Kidney (tissue), 14 donors: ENCODE measurements around the gene UAP1L1. TPM values are rescaled to one million over a fixed set of nuclear protein-coding genes. Genes with fewer than 3 reads are reported as not detected.

ENCODE experiments used
- DNase-seq, 5 donors: peaks; one replicate each; pipeline ENCODE4 v3.0.0-alpha.2; 2013 to 2020
- FAIRE-seq: peaks from 2 replicates; lab custom pipeline; 2012; peaks lifted over from hg19 to GRCh38; lab: Jason Lieb, UNC
- H3K27ac ChIP-seq, 2 donors: one replicate each; pipeline ENCODE4 v1.7.0; 2013; ENCODE audit warnings: low read depth in 2 of 2, low read length in 2 of 2, inconsistent platforms in 1 of 2
- H3K27me3 ChIP-seq: one replicate; pipeline ENCODE4 v1.7.1; 2013; ENCODE audit warnings: low read length, inconsistent platforms; ENCODE audit not compliant: control insufficient read depth, insufficient read depth
- H3K36me3 ChIP-seq, 3 donors: one replicate each; pipeline versions ENCODE4 v1.7.0 to v1.7.1; 2013; ENCODE audit warnings: low read length in 3 of 3, control low read depth in 1 of 3, inconsistent platforms in 1 of 3; ENCODE audit not compliant: insufficient read depth in 3 of 3, control insufficient read depth in 2 of 3
- H3K4me1 ChIP-seq, 3 donors: one replicate each; pipeline versions ENCODE4 v1.7.0 to v1.7.1; 2013; ENCODE audit warnings: low read length in 3 of 3, inconsistent platforms in 1 of 3, low read depth in 1 of 3; ENCODE audit not compliant: control insufficient read depth in 2 of 3, insufficient read depth in 2 of 3
- H3K4me3 ChIP-seq, 3 donors: one replicate each; pipeline versions ENCODE4 v1.7.0 to v1.8.1; 2013; ENCODE audit warnings: low read length in 3 of 3, control low read depth in 1 of 3, inconsistent platforms in 1 of 3
- H3K9ac ChIP-seq, 3 donors: one replicate each; pipeline versions ENCODE4 v1.7.0 to v1.7.1; 2013; ENCODE audit warnings: low read length in 3 of 3, control low read depth in 1 of 3, inconsistent platforms in 1 of 3
- H3K9me3 ChIP-seq, 3 donors: one replicate each; pipeline versions ENCODE4 v1.7.0 to v1.7.1; 2013; ENCODE audit warnings: low read length in 3 of 3, control low read depth in 1 of 3, inconsistent platforms in 1 of 3; ENCODE audit not compliant: control insufficient read depth in 2 of 3, insufficient read depth in 1 of 3
- intact Hi-C: fragments of 100-400 bp; cut with DNase I; formaldehyde crosslinking; loops from one replicate; pipeline ENCODE4 v1.11.1; 2022
- polyA plus RNA-seq: library from polyadenylated mRNA; stranded (reverse); fragments of 350-450 nt; fragmentation: Illumina TruSeq; extraction: RNeasy Lipid Tissue Mini Kit (QIAGEN cat#74804); gene quantifications from one replicate; pipeline ENCODE4 v1.2.3, GENCODE V29; 2014; ENCODE audit warnings: low read depth, low replicate concordance; ENCODE audit not compliant: insufficient read depth
- total RNA-seq: library from RNA; stranded (reverse); fragmentation: NEBNext Ultra II Directional; extraction: Animal tissue kit (Norgen Biotek cat#: 25700); gene quantifications from one replicate; pipeline ENCODE4 v1.2.1, GENCODE V29; 2021
- TF ChIP-seq, protein P1 (sequence below): IDR thresholded peaks from 3 replicates; pipeline ENCODE4 v1.5.1; 2012; ENCODE audit warnings: mild to moderate bottlenecking, moderate library complexity, borderline replicate concordance; ENCODE audit not compliant: insufficient read depth; ENCODE audit errors: extremely low read depth
- donor health status: control.
- donor health status: control.
- donor health status: control.
- donor health status: control.
- donor health status: control.
- donor health status: DM: yes; HTN: yes; CAD: no.
- donor health status: Normal renal cell carcinoma (clear cell type).

The UAP1L1 gene
- total and polyA plus RNA-seq, 2 donors from 2014 or later: 12.7 to 14.4 TPM

DNA sequence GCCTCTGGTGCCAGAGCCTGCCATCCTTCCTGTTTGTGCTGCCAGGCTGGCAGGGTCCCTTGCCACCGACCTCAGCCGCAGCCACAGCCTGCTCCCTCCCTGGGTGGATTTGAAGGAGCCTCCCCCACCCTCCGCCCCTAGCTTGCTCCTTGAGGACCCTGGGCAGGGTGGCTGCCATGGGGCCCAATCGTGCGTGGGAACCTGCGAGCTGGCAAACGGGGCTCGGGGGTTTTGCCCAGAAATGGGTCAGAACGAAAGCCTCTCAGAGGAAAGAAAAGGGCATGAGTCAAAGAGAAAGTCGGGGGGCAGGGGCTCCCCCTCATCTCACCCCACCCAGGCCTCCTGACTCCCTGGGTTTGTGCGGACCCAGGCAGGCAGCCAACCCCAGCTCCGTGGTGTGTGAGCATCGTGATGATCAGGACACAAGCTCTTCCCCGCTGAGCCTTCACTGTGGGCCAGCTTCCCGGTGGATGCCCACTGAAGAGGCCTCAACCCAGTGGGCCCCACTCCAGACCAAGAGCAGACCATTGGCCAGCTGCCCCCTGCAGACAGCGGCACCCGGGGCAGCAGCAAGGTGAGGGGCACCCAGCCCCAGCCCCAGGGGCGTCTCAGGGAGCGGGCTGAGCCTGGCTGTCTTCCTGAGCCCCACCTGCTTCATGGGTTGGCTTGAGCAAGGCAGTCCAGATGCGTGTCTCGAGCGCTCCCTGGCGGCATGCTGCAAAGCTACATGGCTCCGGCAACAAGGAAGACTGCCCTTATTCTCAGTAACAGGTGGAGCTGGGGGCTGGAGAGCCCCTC, 42.4 kb upstream of the UAP1L1 start:
- Histone ChIP-seq H3K9ac (no peak overlapping the region), H3K27me3 (no peaks in the 10 kb centered on the region), H3K27ac (no peak overlapping the region), H3K4me1 (peaks cover 0 to 5% (median 0%) of the 10 kb centered on the region in 3 donors), H3K36me3 (no peaks in the 10 kb centered on the region), H3K4me3 (no peak overlapping the region), H3K9me3 (no peaks in the 10 kb centered on the region)
- TF ChIP-seq, protein P1, sequence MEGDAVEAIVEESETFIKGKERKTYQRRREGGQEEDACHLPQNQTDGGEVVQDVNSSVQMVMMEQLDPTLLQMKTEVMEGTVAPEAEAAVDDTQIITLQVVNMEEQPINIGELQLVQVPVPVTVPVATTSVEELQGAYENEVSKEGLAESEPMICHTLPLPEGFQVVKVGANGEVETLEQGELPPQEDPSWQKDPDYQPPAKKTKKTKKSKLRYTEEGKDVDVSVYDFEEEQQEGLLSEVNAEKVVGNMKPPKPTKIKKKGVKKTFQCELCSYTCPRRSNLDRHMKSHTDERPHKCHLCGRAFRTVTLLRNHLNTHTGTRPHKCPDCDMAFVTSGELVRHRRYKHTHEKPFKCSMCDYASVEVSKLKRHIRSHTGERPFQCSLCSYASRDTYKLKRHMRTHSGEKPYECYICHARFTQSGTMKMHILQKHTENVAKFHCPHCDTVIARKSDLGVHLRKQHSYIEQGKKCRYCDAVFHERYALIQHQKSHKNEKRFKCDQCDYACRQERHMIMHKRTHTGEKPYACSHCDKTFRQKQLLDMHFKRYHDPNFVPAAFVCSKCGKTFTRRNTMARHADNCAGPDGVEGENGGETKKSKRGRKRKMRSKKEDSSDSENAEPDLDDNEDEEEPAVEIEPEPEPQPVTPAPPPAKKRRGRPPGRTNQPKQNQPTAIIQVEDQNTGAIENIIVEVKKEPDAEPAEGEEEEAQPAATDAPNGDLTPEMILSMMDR: peak; percentile 98
- FAIRE-seq (no peak), DNase-seq (peak; percentile 88 to 94 (median 90))
- intact Hi-C loops: loop anchor here (10.0 kb wide), 1 partner anchor 250 kb away; no protein-coding TSS in a partner anchor

DNA sequence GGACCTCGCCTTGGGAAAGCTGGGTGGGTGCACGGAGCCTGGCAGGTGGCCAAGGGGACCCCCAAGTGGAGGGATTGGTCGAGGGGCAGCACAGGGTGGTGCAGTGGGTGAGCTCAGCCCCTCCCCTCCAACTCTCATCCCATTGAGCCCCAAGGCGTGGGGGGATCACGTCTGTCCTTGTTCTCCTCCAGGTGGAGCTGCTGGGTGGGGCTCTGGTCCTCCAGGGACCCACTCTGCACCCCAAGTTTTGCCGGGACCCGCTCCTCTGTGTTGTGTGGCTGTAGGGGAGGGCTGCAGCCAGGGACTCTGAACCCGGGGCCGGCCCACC, 41.8 kb upstream of the UAP1L1 start:
- no peak overlapping the region for H3K4me3 ChIP-seq
- no peak overlapping the region for H3K27ac ChIP-seq
- DNase-seq (no peak), FAIRE-seq (no peak)
- H3K4me1 ChIP-seq: peaks cover 0 to 5% (median 0%) of the 10 kb centered on the region in 3 donors
- no peaks in the 10 kb centered on the region for H3K36me3 ChIP-seq
- intact Hi-C loops: loop anchor here (10.0 kb wide), 1 partner anchor 251 kb away; no protein-coding TSS in a partner anchor
- H3K27me3 ChIP-seq: no peaks in the 10 kb centered on the region
- H3K9me3 ChIP-seq: no peaks in the 10 kb centered on the region
- H3K9ac ChIP-seq: no peak overlapping the region
- TF ChIP-seq, protein P1: no peak

DNA sequence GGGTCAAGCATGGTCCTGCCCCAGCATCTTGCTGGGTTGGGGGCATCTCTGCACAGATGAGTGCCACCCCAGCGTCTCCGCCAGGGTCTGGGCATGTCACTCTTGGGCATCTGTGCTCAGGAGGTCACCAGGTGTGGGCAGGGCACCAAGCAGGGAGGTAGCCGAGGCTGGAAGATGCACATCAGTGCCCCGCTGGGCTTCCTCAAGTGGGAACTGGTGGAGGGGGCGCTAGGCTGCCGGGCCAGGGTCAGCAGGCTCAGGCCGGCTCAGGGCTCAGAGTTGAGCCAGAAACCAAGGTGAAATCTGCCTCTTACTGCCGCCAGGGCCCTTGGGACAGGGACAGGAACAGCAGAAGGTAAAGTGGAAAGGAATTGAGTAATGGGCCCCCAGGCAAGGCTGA, 41.4 kb upstream of the UAP1L1 start:
- H3K27me3 ChIP-seq: no peaks in the 10 kb centered on the region
- no peak overlapping the region for H3K9ac ChIP-seq
- H3K36me3 ChIP-seq: no peaks in the 10 kb centered on the region
- TF ChIP-seq, protein P1: no peak
- H3K9me3 ChIP-seq: no peaks in the 10 kb centered on the region
- intact Hi-C loops: loop anchor here (10.0 kb wide), 1 partner anchor 251 kb away; no protein-coding TSS in a partner anchor
- no peak overlapping the region for H3K4me3 ChIP-seq
- DNase-seq (no peak), FAIRE-seq (no peak)
- H3K4me1 ChIP-seq: peaks cover 0 to 3% (median 0%) of the 10 kb centered on the region in 3 donors
- H3K27ac ChIP-seq: no peak overlapping the region
